Measurements from ENCODE around the gene TSPAN3. TPM values are rescaled to one million over a fixed set of nuclear protein-coding genes. Genes with fewer than 3 reads are reported as not detected.

The TSPAN3 gene
- total and polyA plus RNA-seq, 2 donors (not counting 3 experiments of a cell fraction or from before 2014, with no cell fraction given) = 215 to 606 TPM

- POLR2A ChIA-PET = no interaction called here
- no peaks in the 10 kb centered on the region for H4K20me1 ChIP-seq (replicated peaks; ENCODE audit: control insufficient read depth, extremely low read depth, insufficient read depth, low read length)
- no peak overlapping the region for H3K4me2 ChIP-seq (ENCODE audit: insufficient read depth, low read length)
Measured at GRCh38 chr15:77001966-77002365, 68.9 kb downstream of the TSPAN3 start.

DNA sequence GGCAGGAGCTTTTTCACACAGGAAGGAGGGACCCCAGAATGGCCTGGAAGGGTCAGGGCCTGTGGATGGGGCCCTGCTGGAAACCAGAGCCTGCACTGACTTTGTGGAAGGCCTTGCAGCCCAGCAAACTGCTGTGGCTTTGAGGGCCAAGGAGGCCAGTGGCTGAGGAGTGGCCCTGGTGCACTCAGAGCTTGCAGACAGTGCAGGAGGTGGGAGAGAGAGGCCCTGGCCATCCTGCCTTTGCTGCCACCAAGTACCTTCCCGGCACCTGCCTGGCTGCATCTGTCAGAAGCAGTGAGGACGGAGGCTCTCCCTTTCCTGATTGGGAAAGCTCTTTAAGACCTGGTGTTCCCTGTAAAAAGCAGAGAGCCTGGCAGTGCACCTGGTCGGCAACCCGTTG, 69.6 kb downstream of the TSPAN3 start:
- Histone ChIP-seq H3K9ac (replicated peaks; ENCODE audit: extremely low read depth, insufficient read depth, low read length) (no peak overlapping the region), H3K9me3 (replicated peaks; ENCODE audit: control insufficient read depth, insufficient read depth, low read length) (no peaks in the 10 kb centered on the region), H4K20me1 (replicated peaks; ENCODE audit: control insufficient read depth, extremely low read depth, insufficient read depth, low read length) (no peaks in the 10 kb centered on the region), H3K79me2 (ENCODE audit: control insufficient read depth, insufficient read depth, low read length) (no peaks in the 10 kb centered on the region), H3K9me1 (replicated peaks; ENCODE audit: control insufficient read depth, extremely low read depth, insufficient read depth, low read length) (no peaks in the 10 kb centered on the region), H3K27me3 (ENCODE audit: control insufficient read depth in 2 of 2, insufficient read depth in 2 of 2, low read length in 2 of 2) (peaks cover under 1 to 1% of the 10 kb centered on the region in 2 experiments), H3K4me1 (ENCODE audit: control insufficient read depth, extremely low read depth, insufficient read depth, low read length) (peaks cover 6% of the 10 kb centered on the region), H3K27ac (ENCODE audit: insufficient read depth, low read depth, low read length) (no peak overlapping the region), H3K36me3 (ENCODE audit: control insufficient read depth in 2 of 2, extremely low read depth in 1 of 2, insufficient read depth in 2 of 2, low read length in 2 of 2) (no peaks in the 10 kb centered on the region), H2AFZ (ENCODE audit: low read depth, low read length) (no peak overlapping the region), H3K4me2 (ENCODE audit: insufficient read depth, low read length) (no peak overlapping the region), H3K4me3 (replicated peaks in 1 of 3; ENCODE audit: insufficient read depth in 1 of 3, low read depth in 1 of 3, low read length in 3 of 3) (no peak overlapping the region)
- intact Hi-C loops (cut with micrococcal nuclease) = no loop called here
- dilution Hi-C loops (cut with MboI; ENCODE audit: extremely low pct_ligation_motif_present, low sequenced_read_pairs) = no loop called here
- no peak for TF ChIP-seq GATA2 (IDR thresholded peaks at IDR 0.05; ENCODE audit: insufficient read depth, insufficient read length, low read depth, low read length)
- no peak for TF ChIP-seq FOS (IDR thresholded peaks at IDR 0.05; ENCODE audit: borderline replicate concordance, insufficient read depth, low read length)
- TF ChIP-seq, protein P1, sequence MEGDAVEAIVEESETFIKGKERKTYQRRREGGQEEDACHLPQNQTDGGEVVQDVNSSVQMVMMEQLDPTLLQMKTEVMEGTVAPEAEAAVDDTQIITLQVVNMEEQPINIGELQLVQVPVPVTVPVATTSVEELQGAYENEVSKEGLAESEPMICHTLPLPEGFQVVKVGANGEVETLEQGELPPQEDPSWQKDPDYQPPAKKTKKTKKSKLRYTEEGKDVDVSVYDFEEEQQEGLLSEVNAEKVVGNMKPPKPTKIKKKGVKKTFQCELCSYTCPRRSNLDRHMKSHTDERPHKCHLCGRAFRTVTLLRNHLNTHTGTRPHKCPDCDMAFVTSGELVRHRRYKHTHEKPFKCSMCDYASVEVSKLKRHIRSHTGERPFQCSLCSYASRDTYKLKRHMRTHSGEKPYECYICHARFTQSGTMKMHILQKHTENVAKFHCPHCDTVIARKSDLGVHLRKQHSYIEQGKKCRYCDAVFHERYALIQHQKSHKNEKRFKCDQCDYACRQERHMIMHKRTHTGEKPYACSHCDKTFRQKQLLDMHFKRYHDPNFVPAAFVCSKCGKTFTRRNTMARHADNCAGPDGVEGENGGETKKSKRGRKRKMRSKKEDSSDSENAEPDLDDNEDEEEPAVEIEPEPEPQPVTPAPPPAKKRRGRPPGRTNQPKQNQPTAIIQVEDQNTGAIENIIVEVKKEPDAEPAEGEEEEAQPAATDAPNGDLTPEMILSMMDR (IDR thresholded peaks at IDR 0.05; ENCODE audit: extremely low read depth in 1 of 2, insufficient read depth in 1 of 2, low read depth in 1 of 2, low read length in 2 of 2) = no peak
- TF ChIP-seq MYC (IDR thresholded peaks at IDR 0.05; ENCODE audit: low read depth, low read length) = no peak
- TF ChIP-seq POLR2AphosphoS5 (IDR thresholded peaks at IDR 0.05; ENCODE audit: insufficient read depth, low read depth, low read length) = no peak
- TF ChIP-seq POLR2A (IDR thresholded peaks at IDR 0.05; ENCODE audit: low read depth, low read length) = no peak
- TF ChIP-seq JUN (IDR thresholded peaks at IDR 0.05; ENCODE audit: borderline replicate concordance, insufficient read depth, insufficient read length, low read depth) = no peak
- TF ChIP-seq MAX (IDR thresholded peaks at IDR 0.05; ENCODE audit: insufficient read depth, insufficient read length) = no peak
- no peak for TF ChIP-seq EZH2 (IDR thresholded peaks at IDR 0.05; ENCODE audit: borderline replicate concordance, low read depth, low read length, severe bottlenecking)
- ChIA-PET CTCF (interaction anchor here (1.3 kb wide), 1 partner anchor 33 kb away, joined by 3 read pairs; no protein-coding TSS in a partner anchor), POLR2A (no interaction called here)
- no TSS peak for BruUV-seq (replicated peaks)
- FAIRE-seq (no peak), DNase-seq (ENCODE audit: low read depth, low spot score) (no peak)

More at GRCh38 chr15:77001966-77002365, 68.9 kb downstream of the TSPAN3 start:
- H3K9me1 ChIP-seq (replicated peaks; ENCODE audit: control insufficient read depth, extremely low read depth, insufficient read depth, low read length) = no peaks in the 10 kb centered on the region
- TF ChIP-seq MYC (IDR thresholded peaks at IDR 0.05; ENCODE audit: low read depth, low read length) (no peak), GATA2 (IDR thresholded peaks at IDR 0.05; ENCODE audit: insufficient read depth, insufficient read length, low read depth, low read length) (no peak), JUN (IDR thresholded peaks at IDR 0.05; ENCODE audit: borderline replicate concordance, insufficient read depth, insufficient read length, low read depth) (no peak), MAX (IDR thresholded peaks at IDR 0.05; ENCODE audit: insufficient read depth, insufficient read length) (no peak), EZH2 (IDR thresholded peaks at IDR 0.05; ENCODE audit: borderline replicate concordance, low read depth, low read length, severe bottlenecking) (no peak)
- no TSS peak for BruUV-seq (replicated peaks)
- no peak for FAIRE-seq
- CTCF ChIA-PET = interaction anchor here (1.3 kb wide), 1 partner anchor 33 kb away, joined by 3 read pairs; no protein-coding TSS in a partner anchor
- no peak for DNase-seq (ENCODE audit: low read depth, low spot score)
- H2AFZ ChIP-seq (ENCODE audit: low read depth, low read length) = no peak overlapping the region
- H3K27me3 ChIP-seq (ENCODE audit: control insufficient read depth in 2 of 2, insufficient read depth in 2 of 2, low read length in 2 of 2) = peaks cover 1 to 2% of the 10 kb centered on the region in 2 experiments
- no peak overlapping the region for H3K4me3 ChIP-seq (replicated peaks in 1 of 3; ENCODE audit: insufficient read depth in 1 of 3, low read depth in 1 of 3, low read length in 3 of 3)
- no peak overlapping the region for H3K9ac ChIP-seq (replicated peaks; ENCODE audit: extremely low read depth, insufficient read depth, low read length)
- intact Hi-C loops (cut with micrococcal nuclease) = no loop called here
- no peaks in the 10 kb centered on the region for H3K36me3 ChIP-seq (ENCODE audit: control insufficient read depth in 2 of 2, extremely low read depth in 1 of 2, insufficient read depth in 2 of 2, low read length in 2 of 2)
- dilution Hi-C loops (cut with MboI; ENCODE audit: extremely low pct_ligation_motif_present, low sequenced_read_pairs) = no loop called here
- H3K4me1 ChIP-seq (ENCODE audit: control insufficient read depth, extremely low read depth, insufficient read depth, low read length) = no peaks in the 10 kb centered on the region
- H3K79me2 ChIP-seq (ENCODE audit: control insufficient read depth, insufficient read depth, low read length) = no peaks in the 10 kb centered on the region
- no peaks in the 10 kb centered on the region for H3K9me3 ChIP-seq (replicated peaks; ENCODE audit: control insufficient read depth, insufficient read depth, low read length)
- H3K27ac ChIP-seq (ENCODE audit: insufficient read depth, low read depth, low read length) = no peak overlapping the region

All from endothelial cell of umbilical vein (primary cell).